MM.1S (cell line): ENCODE measurements around the gene KRTAP12-3.

Experiments used
- DNase-seq: peaks from one replicate; pipeline ENCODE4 v3.0.0-alpha.2; 2015
- H2AFZ ChIP-seq: fragments of 300-600 bp; sonication (generic); 2 replicates; pipeline ENCODE4 v1.6.0; 2016; ENCODE audit warnings: antibody characterized with exemption, low read length
- H3F3A ChIP-seq: fragments of 300-600 bp; sonication (generic); 2 replicates; pipeline ENCODE4 v1.6.1; 2016; ENCODE audit warnings: mild to moderate bottlenecking, antibody characterized with exemption, low read length, moderate library complexity, mixed read lengths; ENCODE audit not compliant: insufficient read depth
- H3K27ac ChIP-seq: fragments of 300-600 bp; sonication (generic); 2 replicates; pipeline ENCODE4 v1.5.1; 2016; ENCODE audit warnings: mild to moderate bottlenecking, low read length
- H3K27me3 ChIP-seq: fragments of 300-600 bp; sonication (generic); replicated peaks from 2 replicates; pipeline ENCODE4 v1.6.0; 2016; ENCODE audit warnings: low read length; ENCODE audit not compliant: insufficient read depth
- H3K36me3 ChIP-seq: fragments of 300-600 bp; sonication (generic); replicated peaks from 2 replicates; pipeline ENCODE4 v1.6.1; 2016; ENCODE audit warnings: mild to moderate bottlenecking, low read length, mixed read lengths; ENCODE audit not compliant: insufficient read depth
- H3K4me1 ChIP-seq: fragments of 300-600 bp; sonication (generic); 2 replicates; pipeline ENCODE4 v1.6.1; 2016; ENCODE audit warnings: low read length, mixed read lengths
- H3K4me2 ChIP-seq: fragments of 300-600 bp; sonication (generic); 2 replicates; pipeline ENCODE4 v1.6.0; 2016; ENCODE audit warnings: low read depth, low read length
- H3K4me3 ChIP-seq: fragments of 300-600 bp; sonication (generic); 2 replicates; pipeline ENCODE4 v1.5.1; 2016; ENCODE audit warnings: low read length, mixed read lengths
- H3K79me2 ChIP-seq: fragments of 300-600 bp; sonication (generic); 2 replicates; pipeline ENCODE4 v1.6.1; 2016; ENCODE audit warnings: mixed run types, low read length, mixed read lengths
- H3K9ac ChIP-seq: fragments of 300-600 bp; sonication (generic); 2 replicates; pipeline ENCODE4 v1.6.1; 2016; ENCODE audit warnings: low read length, mixed read lengths
- H3K9me2 ChIP-seq: fragments of 300-600 bp; sonication (generic); replicated peaks from 2 replicates; pipeline ENCODE4 v1.6.1; 2016; ENCODE audit warnings: mild to moderate bottlenecking, low read length, mixed read lengths; ENCODE audit not compliant: insufficient read depth
- H3K9me3 ChIP-seq: fragments of 300-600 bp; sonication (generic); replicated peaks from 2 replicates; pipeline ENCODE4 v1.6.1; 2016; ENCODE audit warnings: mild to moderate bottlenecking, low read length, mixed read lengths; ENCODE audit not compliant: insufficient read depth
- H4K20me1 ChIP-seq: fragments of 300-600 bp; sonication (generic); 2 replicates; pipeline ENCODE4 v1.6.1; 2016; ENCODE audit warnings: mild to moderate bottlenecking, low read length, moderate library complexity, mixed read lengths; ENCODE audit not compliant: insufficient read depth
- CTCF ChIP-seq: fragments of 300-600 bp; sonication (generic); IDR thresholded peaks from 2 replicates; pipeline ENCODE4 v1.5.1; 2016; ENCODE audit warnings: antibody characterized with exemption, low read length, mixed read lengths
- EZH2 ChIP-seq: fragments of 300-600 bp; sonication (generic); optimal IDR thresholded peaks from 2 replicates; pipeline ENCODE3; 2017; ENCODE audit warnings: low read depth, mild to moderate bottlenecking, antibody characterized with exemption, low read length, mixed read lengths
- EZH2phosphoT487 ChIP-seq: fragments of 300-600 bp; sonication (generic); IDR thresholded peaks from 2 replicates; pipeline ENCODE4 v1.6.1; 2018; ENCODE audit warnings: antibody characterized with exemption, low read length

KRTAP12-3 gene

GRCh38 chr21:44671911-44672310 lies 14.2 kb downstream of the KRTAP12-3 start:
- H3F3A ChIP-seq = no peaks in the 10 kb centered on the region

GRCh38 chr21:44677881-44678280 lies 20.1 kb downstream of the KRTAP12-3 start:
- Histone ChIP-seq H3K4me1 (no peaks in the 10 kb centered on the region), H3K4me2 (no peak overlapping the region), H3K36me3 (no peaks in the 10 kb centered on the region), H3K9ac (no peak overlapping the region), H3K9me2 (no peaks in the 10 kb centered on the region), H3F3A (no peaks in the 10 kb centered on the region), H3K79me2 (no peaks in the 10 kb centered on the region), H4K20me1 (no peaks in the 10 kb centered on the region), H3K4me3 (no peak overlapping the region), H3K9me3 (no peaks in the 10 kb centered on the region), H3K27ac (no peak overlapping the region), H3K27me3 (peaks cover 100% of the 10 kb centered on the region), H2AFZ (no peak overlapping the region)
- no peak for DNase-seq
- TF ChIP-seq EZH2phosphoT487 (no peak), EZH2 (no peak), CTCF (no peak)

More at GRCh38 chr21:44671911-44672310, 14.2 kb downstream of the KRTAP12-3 start:
- Histone ChIP-seq H3K4me2 (no peak overlapping the region), H4K20me1 (no peaks in the 10 kb centered on the region), H3K4me3 (no peak overlapping the region), H3K27me3 (peaks cover 97% of the 10 kb centered on the region), H3K36me3 (no peaks in the 10 kb centered on the region), H3K79me2 (no peaks in the 10 kb centered on the region), H3K9me2 (no peaks in the 10 kb centered on the region), H3K4me1 (no peaks in the 10 kb centered on the region), H3K9me3 (no peaks in the 10 kb centered on the region), H3K9ac (no peak overlapping the region), H2AFZ (no peak overlapping the region), H3K27ac (no peak overlapping the region)
- DNase-seq = no peak
- TF ChIP-seq EZH2 (no peak), CTCF (no peak), EZH2phosphoT487 (no peak)

- H2AFZ ChIP-seq = no peak overlapping the region
- no peaks in the 10 kb centered on the region for H3K9me2 ChIP-seq
- no peak for TF ChIP-seq CTCF
- no peak for TF ChIP-seq EZH2phosphoT487
- TF ChIP-seq EZH2 = no peak
- H4K20me1 ChIP-seq = no peaks in the 10 kb centered on the region
- H3K27ac ChIP-seq = no peak overlapping the region
- no peaks in the 10 kb centered on the region for H3F3A ChIP-seq
- no peak overlapping the region for H3K4me2 ChIP-seq
- no peaks in the 10 kb centered on the region for H3K4me1 ChIP-seq
- H3K79me2 ChIP-seq = no peaks in the 10 kb centered on the region
- H3K27me3 ChIP-seq = peaks cover 100% of the 10 kb centered on the region
- no peaks in the 10 kb centered on the region for H3K36me3 ChIP-seq
- no peak for DNase-seq
- H3K4me3 ChIP-seq = no peak overlapping the region
- no peak overlapping the region for H3K9ac ChIP-seq
- H3K9me3 ChIP-seq = no peaks in the 10 kb centered on the region
These were observed 23.4 kb downstream of the KRTAP12-3 start for GRCh38 chr21:44681152-44681551.
